Progenitor cell of endocrine pancreas (in vitro differentiated cells): Measurements from ENCODE around the gene RBSN. TPM values are rescaled to one million over a fixed set of nuclear protein-coding genes. Genes with fewer than 3 reads are reported as not detected.

Experiments used
- DNase-seq: peaks from one replicate; pipeline ENCODE4 v3.0.0; 2021; ENCODE audit warnings: low spot score; ENCODE audit not compliant: unreplicated experiment
- H3K27ac Mint-ChIP-seq: 2 replicates; pipeline ENCODE4 v1.8.0; 2021; ENCODE audit warnings: mild to moderate bottlenecking, moderate library complexity, mixed read lengths
- H3K27me3 Mint-ChIP-seq: 2 replicates; pipeline ENCODE4 v1.8.0; 2021; ENCODE audit warnings: mixed read lengths
- H3K36me3 Mint-ChIP-seq: 2 replicates; pipeline ENCODE4 v1.8.0; 2022; ENCODE audit warnings: mixed read lengths; ENCODE audit not compliant: insufficient read depth
- H3K4me1 Mint-ChIP-seq: 2 replicates; pipeline ENCODE4 v1.8.0; 2021; ENCODE audit warnings: low read depth, mixed read lengths
- H3K4me3 Mint-ChIP-seq: 2 replicates; pipeline ENCODE4 v1.8.0; 2021; ENCODE audit warnings: low read depth, mild to moderate bottlenecking, moderate library complexity, mixed read lengths
- H3K9me3 Mint-ChIP-seq: 2 replicates; pipeline ENCODE4 v1.8.0; 2021; ENCODE audit warnings: low read depth, mixed read lengths
- total RNA-seq: library from RNA; stranded (reverse); gene quantifications from 2 replicates; pipeline ENCODE4 v1.2.1, GENCODE V29; 2021
- TF ChIP-seq, protein P1 (sequence below): fragments of 200-600 bp; sonication (generic); IDR thresholded peaks from one replicate; pipeline ENCODE4 v1.5.0; 2021; ENCODE audit warnings: antibody characterized with exemption, mild to moderate bottlenecking; ENCODE audit not compliant: unreplicated experiment

RBSN gene
- total RNA-seq, 1 donor from 2014 or later = 26.2 TPM

GRCh38 chr3:15097891-15098290 lies 1.1 kb downstream of the RBSN start:
- Mint-ChIP-seq H3K4me3 (peak overlapping the region; percentile 93), H3K36me3 (no peaks in the 10 kb centered on the region), H3K27me3 (no peaks in the 10 kb centered on the region), H3K4me1 (peaks cover 12% of the 10 kb centered on the region), H3K9me3 (no peaks in the 10 kb centered on the region), H3K27ac (peak overlapping the region; percentile 35)
- no peak for DNase-seq
- TF ChIP-seq, protein P1, sequence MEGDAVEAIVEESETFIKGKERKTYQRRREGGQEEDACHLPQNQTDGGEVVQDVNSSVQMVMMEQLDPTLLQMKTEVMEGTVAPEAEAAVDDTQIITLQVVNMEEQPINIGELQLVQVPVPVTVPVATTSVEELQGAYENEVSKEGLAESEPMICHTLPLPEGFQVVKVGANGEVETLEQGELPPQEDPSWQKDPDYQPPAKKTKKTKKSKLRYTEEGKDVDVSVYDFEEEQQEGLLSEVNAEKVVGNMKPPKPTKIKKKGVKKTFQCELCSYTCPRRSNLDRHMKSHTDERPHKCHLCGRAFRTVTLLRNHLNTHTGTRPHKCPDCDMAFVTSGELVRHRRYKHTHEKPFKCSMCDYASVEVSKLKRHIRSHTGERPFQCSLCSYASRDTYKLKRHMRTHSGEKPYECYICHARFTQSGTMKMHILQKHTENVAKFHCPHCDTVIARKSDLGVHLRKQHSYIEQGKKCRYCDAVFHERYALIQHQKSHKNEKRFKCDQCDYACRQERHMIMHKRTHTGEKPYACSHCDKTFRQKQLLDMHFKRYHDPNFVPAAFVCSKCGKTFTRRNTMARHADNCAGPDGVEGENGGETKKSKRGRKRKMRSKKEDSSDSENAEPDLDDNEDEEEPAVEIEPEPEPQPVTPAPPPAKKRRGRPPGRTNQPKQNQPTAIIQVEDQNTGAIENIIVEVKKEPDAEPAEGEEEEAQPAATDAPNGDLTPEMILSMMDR = no peak

- DNase-seq = no peak
- H3K4me1 Mint-ChIP-seq = peaks cover 9% of the 10 kb centered on the region
- peaks cover 2% of the 10 kb centered on the region for H3K36me3 Mint-ChIP-seq
- no peaks in the 10 kb centered on the region for H3K27me3 Mint-ChIP-seq
- no peaks in the 10 kb centered on the region for H3K9me3 Mint-ChIP-seq
- H3K27ac Mint-ChIP-seq = no peak overlapping the region
- no peak overlapping the region for H3K4me3 Mint-ChIP-seq
- TF ChIP-seq, protein P1 = no peak
Observed at GRCh38 chr3:15096046-15096445, 2.9 kb downstream of the RBSN start.

DNA sequence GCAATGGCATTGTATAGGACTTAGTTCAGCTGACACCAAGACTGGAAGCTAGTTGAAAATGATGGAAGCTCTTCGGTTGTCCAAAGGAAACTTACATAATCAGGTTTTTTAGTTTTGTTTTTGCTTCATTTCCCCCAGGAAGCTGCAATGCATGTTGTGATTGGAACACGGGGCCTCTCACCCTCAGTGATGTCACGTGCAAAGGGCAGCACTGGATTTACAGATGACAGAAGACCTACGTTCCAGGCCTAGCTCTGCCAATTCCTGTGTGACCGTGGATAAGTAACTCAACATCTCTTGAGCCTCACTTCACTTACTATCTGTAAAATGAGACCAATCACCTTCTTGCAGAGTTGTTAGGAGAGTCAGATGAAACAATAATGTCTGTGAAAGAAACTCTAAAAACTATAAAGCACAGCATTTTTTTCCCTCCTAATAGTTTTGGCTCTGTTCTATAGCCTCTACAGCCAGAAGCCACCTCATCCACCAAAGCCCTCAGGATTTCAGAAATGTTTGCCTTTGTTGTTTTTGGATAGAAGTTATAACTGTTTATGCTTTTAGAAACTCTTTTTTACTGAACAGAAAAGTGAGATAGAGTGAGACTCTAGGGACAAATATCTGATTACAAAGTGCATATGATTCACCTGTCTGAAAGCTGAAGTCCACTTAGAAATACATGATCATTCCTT lies 4.6 kb downstream of the RBSN start:
- no peak for DNase-seq
- TF ChIP-seq, protein P1 = no peak
- H3K9me3 Mint-ChIP-seq = no peaks in the 10 kb centered on the region
- peaks cover 9% of the 10 kb centered on the region for H3K4me1 Mint-ChIP-seq
- H3K4me3 Mint-ChIP-seq = no peak overlapping the region
- H3K27ac Mint-ChIP-seq = no peak overlapping the region
- no peaks in the 10 kb centered on the region for H3K27me3 Mint-ChIP-seq
- peaks cover 8% of the 10 kb centered on the region for H3K36me3 Mint-ChIP-seq

DNA sequence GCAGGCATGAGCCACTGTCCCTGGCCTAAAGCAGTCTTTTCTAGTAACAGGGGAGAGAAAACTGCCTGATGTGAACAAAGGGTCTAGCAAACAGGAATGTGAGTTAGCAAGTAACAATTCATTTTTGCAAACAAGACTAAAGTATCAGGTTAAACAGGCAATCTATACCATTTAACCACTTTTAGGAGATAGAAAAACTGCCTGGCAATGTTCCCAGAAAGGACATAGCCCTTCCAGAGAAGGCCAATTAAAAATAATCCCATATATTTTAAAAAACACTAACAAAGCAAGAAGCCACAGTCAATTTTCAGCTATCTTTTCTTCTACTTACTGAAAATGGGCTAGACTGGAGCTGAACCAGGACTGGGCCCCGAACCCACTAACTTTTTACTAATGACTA lies 6.3 kb downstream of the RBSN start:
- no peak overlapping the region for H3K27ac Mint-ChIP-seq
- peaks cover 3% of the 10 kb centered on the region for H3K4me1 Mint-ChIP-seq
- no peaks in the 10 kb centered on the region for H3K9me3 Mint-ChIP-seq
- TF ChIP-seq, protein P1 = no peak
- peaks cover 8% of the 10 kb centered on the region for H3K36me3 Mint-ChIP-seq
- H3K4me3 Mint-ChIP-seq = no peak overlapping the region
- DNase-seq = no peak
- no peaks in the 10 kb centered on the region for H3K27me3 Mint-ChIP-seq

- H3K27me3 Mint-ChIP-seq = no peaks in the 10 kb centered on the region
- no peaks in the 10 kb centered on the region for H3K9me3 Mint-ChIP-seq
- H3K27ac Mint-ChIP-seq = no peak overlapping the region
- TF ChIP-seq, protein P1 = no peak
- no peak for DNase-seq
- peaks cover 9% of the 10 kb centered on the region for H3K36me3 Mint-ChIP-seq
- no peak overlapping the region for H3K4me3 Mint-ChIP-seq
- no peaks in the 10 kb centered on the region for H3K4me1 Mint-ChIP-seq
Observed at GRCh38 chr3:15091575-15091974, 7.4 kb downstream of the RBSN start.
